ENCODE data around the gene LRP5.

The LRP5 gene

GRCh38 chr11:68364581-68364980, 52.2 kb downstream of the LRP5 start:
- H3K9ac ChIP-seq (ENCODE audit: low read depth, low read length): no peak overlapping the region
- H3K36me3 ChIP-seq (ENCODE audit: insufficient read depth, low read length): peaks cover 4% of the 10 kb centered on the region
- no peaks in the 10 kb centered on the region for H3K4me1 ChIP-seq (ENCODE audit: insufficient read depth, low read length)
- H3K9me3 ChIP-seq (ENCODE audit: control insufficient read depth, insufficient read depth, low read length): no peaks in the 10 kb centered on the region

GRCh38 chr11:68365943-68366435, 53.6 kb downstream of the LRP5 start:
- no peaks in the 10 kb centered on the region for H3K4me1 ChIP-seq (ENCODE audit: insufficient read depth, low read length)

GRCh38 chr11:68367252-68367651, 54.9 kb downstream of the LRP5 start:
- Histone ChIP-seq H3K9ac (ENCODE audit: low read depth, low read length) (no peak overlapping the region), H3K9me3 (ENCODE audit: control insufficient read depth, insufficient read depth, low read length) (no peaks in the 10 kb centered on the region), H3K36me3 (ENCODE audit: insufficient read depth, low read length) (peaks cover 4% of the 10 kb centered on the region; the same call in 1 of the 2 replicates), H3K4me1 (ENCODE audit: insufficient read depth, low read length) (no peaks in the 10 kb centered on the region)

More at GRCh38 chr11:68365943-68366435, 53.6 kb downstream of the LRP5 start:
- Histone ChIP-seq H3K9ac (ENCODE audit: low read depth, low read length) (no peak overlapping the region), H3K9me3 (ENCODE audit: control insufficient read depth, insufficient read depth, low read length) (no peaks in the 10 kb centered on the region), H3K36me3 (ENCODE audit: insufficient read depth, low read length) (peaks cover 4% of the 10 kb centered on the region; the same call in 1 of the 2 replicates)

GRCh38 chr11:68369756-68370155, 57.4 kb downstream of the LRP5 start:
- Histone ChIP-seq H3K9me3 (ENCODE audit: control insufficient read depth, insufficient read depth, low read length) (no peaks in the 10 kb centered on the region), H3K36me3 (ENCODE audit: insufficient read depth, low read length) (peaks cover 4% of the 10 kb centered on the region; the same call in 1 of the 2 replicates), H3K9ac (ENCODE audit: low read depth, low read length) (no peak overlapping the region), H3K4me1 (ENCODE audit: insufficient read depth, low read length) (no peaks in the 10 kb centered on the region; the same call in 1 of the 2 replicates)

- peaks cover 4% of the 10 kb centered on the region; the same call in 1 of the 2 replicates for H3K36me3 ChIP-seq (ENCODE audit: insufficient read depth, low read length)
- H3K9ac ChIP-seq (ENCODE audit: low read depth, low read length): no peak overlapping the region
- no peaks in the 10 kb centered on the region; the same call in 1 of the 2 replicates for H3K4me1 ChIP-seq (ENCODE audit: insufficient read depth, low read length)
- H3K9me3 ChIP-seq (ENCODE audit: control insufficient read depth, insufficient read depth, low read length): no peaks in the 10 kb centered on the region
These were observed 58.1 kb downstream of the LRP5 start for GRCh38 chr11:68370211-68371111.

- Histone ChIP-seq H3K9ac (ENCODE audit: low read depth, low read length) (no peak overlapping the region), H3K36me3 (ENCODE audit: insufficient read depth, low read length) (peaks cover 4% of the 10 kb centered on the region; the same call in 1 of the 2 replicates)
These were observed 59.0 kb downstream of the LRP5 start for GRCh38 chr11:68371171-68372041.

GRCh38 chr11:68372114-68372513, 59.7 kb downstream of the LRP5 start:
- H3K9me3 ChIP-seq (ENCODE audit: control insufficient read depth, insufficient read depth, low read length): no peaks in the 10 kb centered on the region
- no peaks in the 10 kb centered on the region; the same call in 1 of the 2 replicates for H3K4me1 ChIP-seq (ENCODE audit: insufficient read depth, low read length)
- H3K9ac ChIP-seq (ENCODE audit: low read depth, low read length): no peak overlapping the region
- H3K36me3 ChIP-seq (ENCODE audit: insufficient read depth, low read length): peaks cover 4% of the 10 kb centered on the region; the same call in 1 of the 2 replicates

More at GRCh38 chr11:68371171-68372041, 59.0 kb downstream of the LRP5 start:
- Histone ChIP-seq H3K4me1 (ENCODE audit: insufficient read depth, low read length) (no peaks in the 10 kb centered on the region; the same call in 1 of the 2 replicates), H3K9me3 (ENCODE audit: control insufficient read depth, insufficient read depth, low read length) (no peaks in the 10 kb centered on the region)

- Histone ChIP-seq H3K36me3 (ENCODE audit: insufficient read depth, low read length) (no peaks in the 10 kb centered on the region), H3K4me1 (ENCODE audit: insufficient read depth, low read length) (no peaks in the 10 kb centered on the region; the same call in 1 of the 2 replicates), H3K9ac (ENCODE audit: low read depth, low read length) (no peak overlapping the region), H3K9me3 (ENCODE audit: control insufficient read depth, insufficient read depth, low read length) (no peaks in the 10 kb centered on the region)
These were observed 60.2 kb downstream of the LRP5 start for GRCh38 chr11:68372625-68373024.

- no peak overlapping the region for H3K9ac ChIP-seq (ENCODE audit: low read depth, low read length)
- H3K9me3 ChIP-seq (ENCODE audit: control insufficient read depth, insufficient read depth, low read length): no peaks in the 10 kb centered on the region
- H3K36me3 ChIP-seq (ENCODE audit: insufficient read depth, low read length): no peaks in the 10 kb centered on the region
- H3K4me1 ChIP-seq (ENCODE audit: insufficient read depth, low read length): no peaks in the 10 kb centered on the region; the same call in 1 of the 2 replicates
These were observed 60.9 kb downstream of the LRP5 start for GRCh38 chr11:68373189-68373814.

GRCh38 chr11:68373815-68374501, 61.6 kb downstream of the LRP5 start:
- H3K36me3 ChIP-seq (ENCODE audit: insufficient read depth, low read length): no peaks in the 10 kb centered on the region
- H3K9ac ChIP-seq (ENCODE audit: low read depth, low read length): no peak overlapping the region
- no peaks in the 10 kb centered on the region for H3K9me3 ChIP-seq (ENCODE audit: control insufficient read depth, insufficient read depth, low read length)
- no peaks in the 10 kb centered on the region; the same call in 1 of the 2 replicates for H3K4me1 ChIP-seq (ENCODE audit: insufficient read depth, low read length)

- Histone ChIP-seq H3K9me3 (ENCODE audit: control insufficient read depth, insufficient read depth, low read length) (no peaks in the 10 kb centered on the region), H3K36me3 (ENCODE audit: insufficient read depth, low read length) (no peaks in the 10 kb centered on the region), H3K9ac (ENCODE audit: low read depth, low read length) (no peak overlapping the region), H3K4me1 (ENCODE audit: insufficient read depth, low read length) (no peaks in the 10 kb centered on the region; the same call in 1 of the 2 replicates)
These were observed 62.1 kb downstream of the LRP5 start for GRCh38 chr11:68374531-68374930.

GRCh38 chr11:68375337-68375736, 62.9 kb downstream of the LRP5 start:
- no peaks in the 10 kb centered on the region for H3K9me3 ChIP-seq (ENCODE audit: control insufficient read depth, insufficient read depth, low read length)
- H3K4me1 ChIP-seq (ENCODE audit: insufficient read depth, low read length): no peaks in the 10 kb centered on the region; the same call in 1 of the 2 replicates
- H3K9ac ChIP-seq (ENCODE audit: low read depth, low read length): no peak overlapping the region

GRCh38 chr11:68375766-68376165, 63.4 kb downstream of the LRP5 start:
- Histone ChIP-seq H3K4me1 (ENCODE audit: insufficient read depth, low read length) (peaks cover 3% of the 10 kb centered on the region; the same call in 1 of the 2 replicates), H3K9ac (ENCODE audit: low read depth, low read length) (no peak overlapping the region), H3K9me3 (ENCODE audit: control insufficient read depth, insufficient read depth, low read length) (no peaks in the 10 kb centered on the region), H3K36me3 (ENCODE audit: insufficient read depth, low read length) (no peaks in the 10 kb centered on the region)

More at GRCh38 chr11:68375337-68375736, 62.9 kb downstream of the LRP5 start:
- H3K36me3 ChIP-seq (ENCODE audit: insufficient read depth, low read length): no peaks in the 10 kb centered on the region
